PC-9 (cell line): ENCODE data around the gene PXDN. TPM values are rescaled to one million over a fixed set of nuclear protein-coding genes. Genes with fewer than 3 reads are reported as not detected.
"Not testable (repeated sequence)": the region's sequence is repeated elsewhere in the genome, so short reads cannot be mapped to it uniquely, and the experiment has no call there.

ENCODE experiments used
- BruUV-seq: library from RNA; stranded (reverse); fragments of 400-500 nt; replicated peaks from 2 replicates; lab custom pipeline; 2021; lab: Mats Ljungman, UMichigan
- CTCF ChIA-PET: fragments of 300-600 bp; sonication (Branson Sonifier 250); formaldehyde crosslinking; loops from one replicate; lab custom pipeline; 2022; ENCODE audit warnings: antibody characterized with exemption; lab: Charles Lee
- POLR2A ChIA-PET: fragments of 300-600 bp; sonication (Branson Sonifier 250); formaldehyde crosslinking; loops from one replicate; lab custom pipeline; 2022; ENCODE audit warnings: antibody characterized with exemption; ENCODE audit not compliant: unreplicated experiment; lab: Charles Lee
- DNase-seq, 2 experiments: peaks; one replicate each; pipeline versions ENCODE4 v3.0.0 to v3.0.0-alpha.2; 2015 to 2022; ENCODE audit warnings: mixed read lengths in 1 of 2
- H2AFZ ChIP-seq: fragments of 200-600 bp; sonication (generic); 2 replicates; pipeline ENCODE4 v1.8.1; 2017; ENCODE audit warnings: antibody characterized with exemption
- H3F3A ChIP-seq: fragments of 200-600 bp; sonication (generic); 2 replicates; pipeline ENCODE4 v1.8.1; 2017; ENCODE audit warnings: antibody characterized with exemption, mild to moderate bottlenecking, low read depth; ENCODE audit not compliant: insufficient read depth
- H3K27ac ChIP-seq: fragments of 200-600 bp; sonication (generic); 2 replicates; pipeline ENCODE4 v1.6.1; 2016; ENCODE audit warnings: mixed run types
- H3K27me3 ChIP-seq: fragments of 200-600 bp; sonication (generic); 2 replicates; pipeline ENCODE4 v1.6.1; 2016; ENCODE audit warnings: low read depth, mixed run types; ENCODE audit not compliant: insufficient read depth
- H3K36me3 ChIP-seq: fragments of 200-600 bp; sonication (generic); 2 replicates; pipeline ENCODE4 v1.6.1; 2016; ENCODE audit warnings: low read depth, mixed run types
- H3K4me1 ChIP-seq: fragments of 200-600 bp; sonication (generic); replicated peaks from 2 replicates; pipeline ENCODE4 v1.6.1; 2016; ENCODE audit warnings: mixed run types; ENCODE audit not compliant: insufficient read depth
- H3K4me2 ChIP-seq: fragments of 200-600 bp; sonication (generic); 2 replicates; pipeline ENCODE4 v1.6.1; 2017; ENCODE audit warnings: mixed run types
- H3K4me3 ChIP-seq: fragments of 200-600 bp; sonication (generic); 2 replicates; pipeline ENCODE4 v1.6.1; 2016; ENCODE audit warnings: mixed run types
- H3K79me2 ChIP-seq: fragments of 200-600 bp; sonication (generic); 2 replicates; pipeline ENCODE4 v1.6.1; 2017; ENCODE audit warnings: low read depth, mixed run types
- H3K9me2 ChIP-seq: fragments of 200-600 bp; sonication (generic); 2 replicates; pipeline ENCODE4 v1.8.1; 2017; ENCODE audit warnings: mild to moderate bottlenecking; ENCODE audit not compliant: insufficient read depth
- H3K9me3 ChIP-seq: fragments of 200-600 bp; sonication (generic); 2 replicates; pipeline ENCODE4 v1.8.1; 2016; ENCODE audit warnings: low read depth; ENCODE audit not compliant: insufficient read depth
- H4K20me1 ChIP-seq: fragments of 200-600 bp; sonication (generic); 2 replicates; pipeline ENCODE4 v1.8.1; 2017; ENCODE audit not compliant: insufficient read depth
- CTCF ChIP-seq: fragments of 200-600 bp; sonication (generic); conservative IDR thresholded peaks from 2 replicates; pipeline ENCODE4 v1.6.1; 2017; ENCODE audit warnings: mixed run types, antibody characterized with exemption, mild to moderate bottlenecking, moderate library complexity
- EZH2 ChIP-seq: fragments of 200-600 bp; sonication (generic); IDR thresholded peaks from 2 replicates; pipeline ENCODE4 v1.8.0; 2017; ENCODE audit warnings: antibody characterized with exemption, low read depth
- intact Hi-C: fragments of 100-400 bp; cut with micrococcal nuclease; formaldehyde crosslinking; loops from one replicate; pipeline ENCODE4 v1.10.0; 2022; ENCODE audit not compliant: unreplicated experiment
- total RNA-seq: library from RNA; stranded (reverse); gene quantifications from 2 replicates; pipeline ENCODE4 v1.2.3, GENCODE V29; 2021

Gene PXDN
- total RNA-seq, 1 experiment from 2014 or later: 91.1 TPM

DNA sequence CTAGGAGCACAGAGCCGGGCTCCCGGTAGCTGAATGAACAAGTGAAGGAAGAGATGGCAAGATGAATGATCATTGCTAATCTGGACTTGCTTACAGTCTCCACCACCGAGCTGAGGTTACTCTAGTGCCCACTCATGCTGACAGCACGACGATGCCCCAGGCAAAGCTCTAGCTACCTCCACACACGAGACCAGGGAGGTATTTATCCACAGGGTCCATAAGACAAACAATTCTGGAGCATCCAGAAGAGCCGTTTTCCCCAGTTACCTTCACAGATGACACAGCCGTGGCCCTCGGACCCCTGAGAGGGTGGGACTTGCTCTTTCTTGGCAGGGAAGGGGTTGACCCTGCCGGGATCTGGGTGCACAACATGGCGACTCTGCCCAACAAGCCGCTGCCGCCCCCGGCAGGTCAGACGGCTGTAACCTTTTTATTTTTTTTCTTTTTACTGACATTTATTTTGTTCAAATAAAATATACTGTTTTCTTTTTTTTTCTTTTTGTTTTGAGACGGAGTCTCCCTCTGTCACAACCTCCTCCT, 120.3 kb downstream of the PXDN start:
- no peaks in the 10 kb centered on the region for H3K9me2 ChIP-seq
- TF ChIP-seq CTCF (no peak), EZH2 (no peak)
- intact Hi-C loops: loop anchor here (2.0 kb wide), 1 partner anchor 37 kb away; no protein-coding TSS in a partner anchor
- H3K9me3 ChIP-seq: no peaks in the 10 kb centered on the region
- peaks cover 48% of the 10 kb centered on the region for H3K4me1 ChIP-seq
- H3K4me2 ChIP-seq: no peak overlapping the region; the same call in 1 of the 2 replicates
- H3F3A ChIP-seq: peaks cover 29% of the 10 kb centered on the region
- H3K79me2 ChIP-seq: no peaks in the 10 kb centered on the region
- H3K4me3 ChIP-seq: no peak overlapping the region
- ChIA-PET CTCF (interaction anchor here (0.6 kb wide), 1 partner anchor 22 kb away, joined by 3 read pairs; no protein-coding TSS in a partner anchor), POLR2A (no interaction called here)
- H2AFZ ChIP-seq: no peak overlapping the region
- TSS peak; percentile 68 for BruUV-seq
- DNase-seq: no peak
- H3K36me3 ChIP-seq: no peaks in the 10 kb centered on the region
- no peak overlapping the region for H3K27ac ChIP-seq
- no peaks in the 10 kb centered on the region; the same call in 1 of the 2 replicates for H3K27me3 ChIP-seq
- no peaks in the 10 kb centered on the region for H4K20me1 ChIP-seq

- Histone ChIP-seq H3K4me1 (peaks cover 47% of the 10 kb centered on the region), H3K36me3 (no peaks in the 10 kb centered on the region), H3K79me2 (no peaks in the 10 kb centered on the region), H4K20me1 (no peaks in the 10 kb centered on the region), H2AFZ (no peak overlapping the region), H3F3A (peaks cover 33% of the 10 kb centered on the region), H3K9me3 (no peaks in the 10 kb centered on the region), H3K4me3 (no peak overlapping the region), H3K9me2 (no peaks in the 10 kb centered on the region), H3K27ac (no peak overlapping the region), H3K27me3 (peaks cover 7% of the 10 kb centered on the region; the same call in 1 of the 2 replicates), H3K4me2 (no peak overlapping the region)
- TF ChIP-seq CTCF (no peak), EZH2 (no peak)
- POLR2A ChIA-PET: no interaction called here
- no TSS peak for BruUV-seq
- intact Hi-C loops: no loop called here
- DNase-seq: no peak
- CTCF ChIA-PET: no interaction called here
Measured at GRCh38 chr2:1622521-1623200, 121.7 kb downstream of the PXDN start.

GRCh38 chr2:1621976-1622375, 122.3 kb downstream of the PXDN start:
- H3K79me2 ChIP-seq, DNase-seq, intact Hi-C loops, POLR2A ChIA-PET, CTCF ChIA-PET, H4K20me1 ChIP-seq, H3K9me2 ChIP-seq, H3K9me3 ChIP-seq, H3K27ac ChIP-seq, BruUV-seq, H3K4me2 ChIP-seq, H3K36me3 ChIP-seq, H3K4me3 ChIP-seq, H2AFZ ChIP-seq, H3K27me3 ChIP-seq: not testable (repeated sequence)
- Histone ChIP-seq H3F3A (peaks cover 26% of the 10 kb centered on the region), H3K4me1 (peaks cover 47% of the 10 kb centered on the region)
